ENCODE results near the gene CERT1. TPM values are rescaled to one million over a fixed set of nuclear protein-coding genes. Genes with fewer than 3 reads are reported as not detected.
"Not testable (repeated sequence)": the region's sequence is repeated elsewhere in the genome, so short reads cannot be mapped to it uniquely, and the experiment has no call there.

The CERT1 gene
- total RNA-seq, 1 donor from 2014 or later, result 43.7 TPM

- H3K27me3 Mint-ChIP-seq (ENCODE audit: low read depth); H3K27ac Mint-ChIP-seq; H3K9me3 Mint-ChIP-seq; intact Hi-C loops (cut with micrococcal nuclease); H3K4me3 Mint-ChIP-seq (ENCODE audit: low read depth); DNase-seq (ENCODE audit: low spot score): not testable (repeated sequence)
- H3K36me3 Mint-ChIP-seq (ENCODE audit: low read depth), result peaks cover 16% of the 10 kb centered on the region
- H3K4me1 Mint-ChIP-seq (ENCODE audit: low read depth), result peaks cover 14% of the 10 kb centered on the region
Observed at GRCh38 chr5:75334413-75334812, 177.0 kb downstream of the CERT1 start.

DNA sequence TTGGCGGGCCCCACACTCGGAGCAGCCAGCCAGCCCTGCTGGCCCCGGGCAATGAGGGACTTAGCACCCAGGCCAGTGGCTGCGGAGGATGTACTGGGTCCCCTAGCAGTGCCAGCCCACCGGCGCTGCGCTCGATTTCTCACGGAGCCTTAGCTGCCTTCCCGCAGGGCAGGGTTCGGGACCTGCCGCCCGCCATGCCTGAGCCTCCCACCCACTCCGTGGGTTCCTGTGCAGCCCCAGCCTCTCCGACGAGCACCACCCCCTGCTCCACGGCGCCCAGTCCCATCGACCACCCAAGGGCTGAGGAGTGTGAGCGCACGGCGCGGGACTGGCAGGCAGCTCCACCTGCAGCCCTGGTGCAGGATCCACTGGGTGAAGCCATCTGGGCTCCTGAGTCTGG is 177.7 kb downstream of the CERT1 start:
- peaks cover 12% of the 10 kb centered on the region for H3K4me1 Mint-ChIP-seq (ENCODE audit: low read depth)
- H3K27ac Mint-ChIP-seq; DNase-seq (ENCODE audit: low spot score); H3K9me3 Mint-ChIP-seq; intact Hi-C loops (cut with micrococcal nuclease); H3K27me3 Mint-ChIP-seq (ENCODE audit: low read depth); H3K4me3 Mint-ChIP-seq (ENCODE audit: low read depth): not testable (repeated sequence)
- H3K36me3 Mint-ChIP-seq (ENCODE audit: low read depth), result peaks cover 14% of the 10 kb centered on the region

- no peaks in the 10 kb centered on the region for H3K4me1 Mint-ChIP-seq (ENCODE audit: low read depth)
- no peaks in the 10 kb centered on the region for H3K27me3 Mint-ChIP-seq (ENCODE audit: low read depth)
- intact Hi-C loops (cut with micrococcal nuclease), result no loop called here
Observed at GRCh38 chr5:75331095-75332090, 180.0 kb downstream of the CERT1 start.

GRCh38 chr5:75330404-75330803 is 181.0 kb downstream of the CERT1 start:
- no peak overlapping the region for H3K4me3 Mint-ChIP-seq (ENCODE audit: low read depth)
- intact Hi-C loops (cut with micrococcal nuclease), result no loop called here
- no peaks in the 10 kb centered on the region for H3K27me3 Mint-ChIP-seq (ENCODE audit: low read depth)
- H3K9me3 Mint-ChIP-seq, result no peaks in the 10 kb centered on the region
- no peaks in the 10 kb centered on the region for H3K36me3 Mint-ChIP-seq (ENCODE audit: low read depth)
- DNase-seq (ENCODE audit: low spot score), result no peak
- no peak overlapping the region for H3K27ac Mint-ChIP-seq
- H3K4me1 Mint-ChIP-seq (ENCODE audit: low read depth), result peaks cover 2% of the 10 kb centered on the region

More at GRCh38 chr5:75331095-75332090, 180.0 kb downstream of the CERT1 start:
- Mint-ChIP-seq H3K27ac (no peak overlapping the region), H3K4me3 (ENCODE audit: low read depth) (no peak overlapping the region), H3K36me3 (ENCODE audit: low read depth) (no peaks in the 10 kb centered on the region), H3K9me3 (no peaks in the 10 kb centered on the region)
- no peak for DNase-seq (ENCODE audit: low spot score)

Other genes starting within 250 kb of the CERT1 start
- gene HMGCR, start 174.4 kb downstream of the CERT1 start, total RNA-seq, result 122 and 123 TPM in 2 replicates
- gene POLK, start 262 bp upstream of the CERT1 start, total RNA-seq, result 41.4 and 42.6 TPM in 2 replicates
- 0.18 and 0.48 TPM in 2 replicates for gene ANKDD1B, start 99.8 kb upstream of the CERT1 start, total RNA-seq
- gene POC5, start 205.8 kb upstream of the CERT1 start, total RNA-seq, result 16.2 and 16.5 TPM in 2 replicates